ENCODE measurements around the gene DNAJB8. TPM values are rescaled to one million over a fixed set of nuclear protein-coding genes. Genes with fewer than 3 reads are reported as not detected.
A peak's percentile ranks its signal among the peaks of the same experiment; 100 is the strongest.

DNAJB8 gene
- total and polyA plus RNA-seq, 9 of the 15 experiments (the other 6 are each of a cell fraction or from before 2014, with no cell fraction given) = not detected

GRCh38 chr3:128415773-128416577, 50.7 kb downstream of the DNAJB8 start (continued):
- TF ChIP-seq ZNF431 (CRISPR knock-in tag; IDR thresholded peaks at IDR 0.05) = no peak
- TF ChIP-seq HDAC2 (IDR thresholded peaks at IDR 0.05) = peak; percentile 60; the same call in 1 of the 2 replicates
- TF ChIP-seq HMG20B (CRISPR knock-in tag; IDR thresholded peaks at IDR 0.05) = no peak
- peak; percentile 94 for TF ChIP-seq RBFOX2 (IDR thresholded peaks at IDR 0.05; ENCODE audit: low read depth, low read length)
- TF ChIP-seq ZSCAN29 (IDR thresholded peaks at IDR 0.05) = no peak
- no peak for TF ChIP-seq PTBP1 (IDR thresholded peaks at IDR 0.05; ENCODE audit: low read depth, low read length)
- TF ChIP-seq ADNP (tag; IDR thresholded peaks at IDR 0.05) = no peak
- peak; percentile 51; the same call in 1 of the 2 replicates for TF ChIP-seq MAFK (IDR thresholded peaks at IDR 0.05; ENCODE audit: low read length)
- peak; percentile 80 for TF ChIP-seq ZBTB17 (CRISPR knock-in tag; IDR thresholded peaks at IDR 0.05)
- no peak for TF ChIP-seq SMARCA5 (IDR thresholded peaks at IDR 0.05)
- peak in 1 of 2 experiments; percentile 84; a peak in 2 of 4 replicates for TF ChIP-seq KDM4B (IDR thresholded peaks at IDR 0.05; ENCODE audit: borderline replicate concordance in 2 of 2, low read depth in 1 of 2)
- TF ChIP-seq DNMT1 (IDR thresholded peaks at IDR 0.05) = no peak
- TF ChIP-seq ZNF280A (IDR thresholded peaks at IDR 0.05; ENCODE audit: low read depth, partially characterized antibody) = no peak
- TF ChIP-seq CHD4 (IDR thresholded peaks at IDR 0.05; ENCODE audit: insufficient read depth, insufficient replicate concordance, low read depth, low read length, poor library complexity, severe bottlenecking) = no peak
- peak; percentile 74 for TF ChIP-seq SUPT5H (IDR thresholded peaks at IDR 0.05)
- 0 out of 2 replicates have a peak, but pooled peaks have one; percentile 57 for TF ChIP-seq ZNF695 (CRISPR knock-in tag; IDR thresholded peaks at IDR 0.05)
- TF ChIP-seq TSC22D4 (tag; IDR thresholded peaks at IDR 0.05) = no peak
- TF ChIP-seq CTCFL (IDR thresholded peaks at IDR 0.05; ENCODE audit: borderline replicate concordance, insufficient read depth, low read depth, low read length, poor library complexity, severe bottlenecking) = no peak
- TF ChIP-seq KLF1 (tag; IDR thresholded peaks at IDR 0.05) = peak; percentile 81; the same call in 1 of the 2 replicates
- TF ChIP-seq FOXK1 (CRISPR knock-in tag; IDR thresholded peaks at IDR 0.05; ENCODE audit: borderline replicate concordance) = no peak

All from K562 (cell line).